K562 (cell line): ENCODE measurements around the gene LMBR1. TPM values are rescaled to one million over a fixed set of nuclear protein-coding genes. Genes with fewer than 3 reads are reported as not detected.

ENCODE experiments used
- CBX2 ChIP-seq: fragments of 200-600 bp; sonication (generic); IDR thresholded peaks from one replicate; pipeline ENCODE4 v1.6.1; 2012; ENCODE audit warnings: mild to moderate bottlenecking, low read length, inconsistent platforms; ENCODE audit not compliant: insufficient read depth, poor library complexity, severe bottlenecking
- EP300 ChIP-seq: IDR thresholded peaks from 2 replicates; pipeline ENCODE4 v1.6.1; 2012; ENCODE audit warnings: low read length, improper control_type of control experiment
- GATAD2A ChIP-seq: fragments of 450-650 bp; IDR thresholded peaks from 2 replicates; pipeline ENCODE4 v1.6.1; 2017
- JUND ChIP-seq, 2 experiments: IDR thresholded peaks; 2 replicates in 1 of 2; 3 replicates in 1 of 2; pipeline ENCODE4 v1.6.1; 2011; ENCODE audit warnings: borderline replicate concordance in 2 of 2, low read depth in 2 of 2, low read length in 2 of 2, improper control_type of control experiment in 1 of 2, missing biosample characterization in 1 of 2, missing genetic modification characterization in 1 of 2, missing genetic modification reagents in 1 of 2
- KDM1A ChIP-seq, 2 experiments: fragments of 450-650 bp; IDR thresholded peaks; 2 replicates each; pipeline ENCODE4 v1.6.1; 2016; ENCODE audit warnings: mild to moderate bottlenecking in 2 of 2
- KLF1 ChIP-seq: fragments of 450-650 bp; IDR thresholded peaks from 2 replicates; pipeline ENCODE4 v1.6.1; 2016; ENCODE audit warnings: missing genetic modification characterization, missing compliant biosample characterization
- MAFG ChIP-seq: fragments of 450-650 bp; conservative IDR thresholded peaks from 2 replicates; pipeline ENCODE4 v1.6.1; 2016; ENCODE audit warnings: missing genetic modification characterization, missing compliant biosample characterization
- MEF2D ChIP-seq: conservative IDR thresholded peaks from 2 replicates; pipeline ENCODE4 v1.6.1; 2016; ENCODE audit warnings: low read depth, missing genetic modification characterization, missing compliant biosample characterization
- NCOA2 ChIP-seq, 2 experiments: fragments of 450-650 bp; IDR thresholded peaks; 2 replicates each; pipeline ENCODE4 v1.6.1; 2018; ENCODE audit warnings: mild to moderate bottlenecking in 2 of 2, moderate library complexity in 1 of 2; ENCODE audit not compliant: partially characterized antibody in 2 of 2
- PTRF ChIP-seq: fragments of 450-650 bp; IDR thresholded peaks from 2 replicates; pipeline ENCODE4 v1.6.1; 2016; ENCODE audit warnings: mild to moderate bottlenecking, missing genetic modification characterization, missing compliant biosample characterization
- SREBF2 ChIP-seq: sonication (generic); formaldehyde crosslinking; IDR thresholded peaks from 2 replicates; pipeline ENCODE4 v1.4.0; 2020; ENCODE audit warnings: mild to moderate bottlenecking, missing genetic modification reagents
- TAF7 ChIP-seq: fragments of 450-650 bp; IDR thresholded peaks from 2 replicates; pipeline ENCODE4 v1.6.1; 2016; ENCODE audit warnings: missing genetic modification characterization, missing compliant biosample characterization
- TCF3 ChIP-seq: sonication (generic); formaldehyde crosslinking; IDR thresholded peaks from 2 replicates; pipeline ENCODE4 v1.4.0; 2020; ENCODE audit warnings: mild to moderate bottlenecking, missing genetic modification reagents
- ZNF274 ChIP-seq: IDR thresholded peaks from 2 replicates; pipeline ENCODE4 v1.6.1; 2011; ENCODE audit warnings: low read depth, mild to moderate bottlenecking, low read length, moderate library complexity, borderline replicate concordance
- polyA plus RNA-seq, 8 experiments: library from polyadenylated mRNA; depleted of rRNA in 4 of 8; stranded (reverse) in 5 of 8; unstranded in 3 of 8; fragments of >200 nt; fragmentation: Nextera tagmentation in 2 of 8; fragmentation: Illumina TruSeq in 1 of 8; extraction: Ambion mirVana in 2 of 8; extraction: Trizol in 1 of 8; gene quantifications; 2 replicates each; pipeline versions ENCODE4 v1.2.1 to v1.2.3, GENCODE V29; 2011 to 2014; ENCODE audit warnings: inconsistent platforms in 1 of 8, missing spikeins in 1 of 8
- total RNA-seq, 7 experiments: library from RNA; depleted of rRNA in 6 of 7; stranded (reverse); fragments of >200 nt in 6 of 7; fragmentation: Illumina TruSeq in 2 of 7; extraction: Trizol in 2 of 7; gene quantifications; 2 replicates each; pipeline versions ENCODE4 v1.2.1 to v1.2.3, GENCODE V29; 2011 to 2021; ENCODE audit warnings: low replicate concordance in 1 of 7
- TF ChIP-seq, protein P1 (sequence below): fragments of 450-650 bp; formaldehyde crosslinking; IDR thresholded peaks from 2 replicates; pipeline ENCODE4 v1.4.0; 2020; ENCODE audit warnings: mild to moderate bottlenecking, moderate library complexity
- TF ChIP-seq, protein P2 (sequence below): fragments of 450-650 bp; conservative IDR thresholded peaks from 2 replicates; pipeline ENCODE4 v1.6.1; 2016; ENCODE audit warnings: missing genetic modification characterization, low read depth, mild to moderate bottlenecking, missing compliant biosample characterization, moderate library complexity
- TF ChIP-seq, protein P3 (sequence below): sonication (generic); IDR thresholded peaks from 2 replicates; pipeline ENCODE4 v1.6.1; 2016
- TF ChIP-seq, protein P4 (sequence below): fragments of 150-350 bp; conservative IDR thresholded peaks from 2 replicates; pipeline ENCODE4 v1.6.1; 2014; ENCODE audit warnings: low read length
- TF ChIP-seq, protein P5 (sequence below): fragments of 450-650 bp; formaldehyde crosslinking; conservative IDR thresholded peaks from 2 replicates; pipeline ENCODE4 v1.4.0; 2022; ENCODE audit warnings: mild to moderate bottlenecking, missing genetic modification characterization
- TF ChIP-seq, protein P6 (sequence below): fragments of 450-650 bp; IDR thresholded peaks from one replicate; pipeline ENCODE4 v1.6.1; 2018; ENCODE audit warnings: mild to moderate bottlenecking, moderate library complexity; ENCODE audit not compliant: partially characterized antibody

Gene LMBR1
- total and polyA plus RNA-seq, 9 of the 15 experiments (the other 6 are each of a cell fraction or from before 2014, with no cell fraction given) = 7.7 to 90.0 (median 59.9) TPM

DNA sequence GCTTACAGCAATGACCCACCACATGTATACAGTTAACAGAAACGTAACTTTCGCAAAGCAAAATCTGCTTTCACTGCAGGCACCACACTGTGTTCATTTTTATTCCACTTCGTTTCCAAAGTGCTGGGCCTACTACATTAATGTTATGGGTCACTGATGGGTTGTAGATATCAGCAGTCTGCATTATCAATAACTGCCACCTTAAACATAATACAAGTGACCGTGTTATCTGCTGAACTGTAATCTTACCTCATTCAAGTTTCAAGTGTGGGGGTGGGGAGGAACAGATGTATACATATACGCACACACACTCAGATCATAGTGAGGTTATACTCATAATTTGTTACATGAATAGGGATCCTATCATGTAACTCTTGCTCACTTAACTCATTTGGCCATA is 231.3 kb downstream of the LMBR1 start (continued):
- TF ChIP-seq TAF7 (tag) (no peak), GATAD2A (no peak), EP300 (peak; percentile 61; the same call in 1 of the 2 replicates), TCF3 (peak; percentile 61), PTRF (tag) (no peak), CBX2 (no peak), MAFG (no peak), KLF1 (tag) (no peak), JUND (IDR thresholded peaks at IDR 0.05; ENCODE audit: borderline replicate concordance, low read depth, low read length) (0 out of 2 replicates have a peak, but pooled peaks have one; percentile 32), JUND (tag; IDR thresholded peaks at IDR 0.05; ENCODE audit: borderline replicate concordance, low read depth, low read length) (peak; percentile 13; the same call in 1 of the 3 replicates), MEF2D (tag) (no peak), ZNF274 (no peak), KDM1A (IDR thresholded peaks at IDR 0.05) (peak; percentile 10 to 20; a peak in 1 of 4 replicates), SREBF2 (CRISPR knock-in tag) (no peak), NCOA2 (IDR thresholded peaks at IDR 0.05; ENCODE audit: partially characterized antibody in 2 of 2) (no peak)
- TF ChIP-seq, protein P1, sequence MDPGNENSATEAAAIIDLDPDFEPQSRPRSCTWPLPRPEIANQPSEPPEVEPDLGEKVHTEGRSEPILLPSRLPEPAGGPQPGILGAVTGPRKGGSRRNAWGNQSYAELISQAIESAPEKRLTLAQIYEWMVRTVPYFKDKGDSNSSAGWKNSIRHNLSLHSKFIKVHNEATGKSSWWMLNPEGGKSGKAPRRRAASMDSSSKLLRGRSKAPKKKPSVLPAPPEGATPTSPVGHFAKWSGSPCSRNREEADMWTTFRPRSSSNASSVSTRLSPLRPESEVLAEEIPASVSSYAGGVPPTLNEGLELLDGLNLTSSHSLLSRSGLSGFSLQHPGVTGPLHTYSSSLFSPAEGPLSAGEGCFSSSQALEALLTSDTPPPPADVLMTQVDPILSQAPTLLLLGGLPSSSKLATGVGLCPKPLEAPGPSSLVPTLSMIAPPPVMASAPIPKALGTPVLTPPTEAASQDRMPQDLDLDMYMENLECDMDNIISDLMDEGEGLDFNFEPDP (CRISPR knock-in tag) = no peak
- TF ChIP-seq, protein P2, sequence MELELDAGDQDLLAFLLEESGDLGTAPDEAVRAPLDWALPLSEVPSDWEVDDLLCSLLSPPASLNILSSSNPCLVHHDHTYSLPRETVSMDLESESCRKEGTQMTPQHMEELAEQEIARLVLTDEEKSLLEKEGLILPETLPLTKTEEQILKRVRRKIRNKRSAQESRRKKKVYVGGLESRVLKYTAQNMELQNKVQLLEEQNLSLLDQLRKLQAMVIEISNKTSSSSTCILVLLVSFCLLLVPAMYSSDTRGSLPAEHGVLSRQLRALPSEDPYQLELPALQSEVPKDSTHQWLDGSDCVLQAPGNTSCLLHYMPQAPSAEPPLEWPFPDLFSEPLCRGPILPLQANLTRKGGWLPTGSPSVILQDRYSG (tag) = no peak
- TF ChIP-seq, protein P3, sequence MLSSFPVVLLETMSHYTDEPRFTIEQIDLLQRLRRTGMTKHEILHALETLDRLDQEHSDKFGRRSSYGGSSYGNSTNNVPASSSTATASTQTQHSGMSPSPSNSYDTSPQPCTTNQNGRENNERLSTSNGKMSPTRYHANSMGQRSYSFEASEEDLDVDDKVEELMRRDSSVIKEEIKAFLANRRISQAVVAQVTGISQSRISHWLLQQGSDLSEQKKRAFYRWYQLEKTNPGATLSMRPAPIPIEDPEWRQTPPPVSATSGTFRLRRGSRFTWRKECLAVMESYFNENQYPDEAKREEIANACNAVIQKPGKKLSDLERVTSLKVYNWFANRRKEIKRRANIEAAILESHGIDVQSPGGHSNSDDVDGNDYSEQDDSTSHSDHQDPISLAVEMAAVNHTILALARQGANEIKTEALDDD = no peak
- TF ChIP-seq, protein P4, sequence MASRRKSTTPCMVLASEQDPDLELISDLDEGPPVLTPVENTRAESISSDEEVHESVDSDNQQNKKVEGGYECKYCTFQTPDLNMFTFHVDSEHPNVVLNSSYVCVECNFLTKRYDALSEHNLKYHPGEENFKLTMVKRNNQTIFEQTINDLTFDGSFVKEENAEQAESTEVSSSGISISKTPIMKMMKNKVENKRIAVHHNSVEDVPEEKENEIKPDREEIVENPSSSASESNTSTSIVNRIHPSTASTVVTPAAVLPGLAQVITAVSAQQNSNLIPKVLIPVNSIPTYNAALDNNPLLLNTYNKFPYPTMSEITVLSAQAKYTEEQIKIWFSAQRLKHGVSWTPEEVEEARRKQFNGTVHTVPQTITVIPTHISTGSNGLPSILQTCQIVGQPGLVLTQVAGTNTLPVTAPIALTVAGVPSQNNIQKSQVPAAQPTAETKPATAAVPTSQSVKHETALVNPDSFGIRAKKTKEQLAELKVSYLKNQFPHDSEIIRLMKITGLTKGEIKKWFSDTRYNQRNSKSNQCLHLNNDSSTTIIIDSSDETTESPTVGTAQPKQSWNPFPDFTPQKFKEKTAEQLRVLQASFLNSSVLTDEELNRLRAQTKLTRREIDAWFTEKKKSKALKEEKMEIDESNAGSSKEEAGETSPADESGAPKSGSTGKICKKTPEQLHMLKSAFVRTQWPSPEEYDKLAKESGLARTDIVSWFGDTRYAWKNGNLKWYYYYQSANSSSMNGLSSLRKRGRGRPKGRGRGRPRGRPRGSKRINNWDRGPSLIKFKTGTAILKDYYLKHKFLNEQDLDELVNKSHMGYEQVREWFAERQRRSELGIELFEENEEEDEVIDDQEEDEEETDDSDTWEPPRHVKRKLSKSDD = no peak
- TF ChIP-seq, protein P5, sequence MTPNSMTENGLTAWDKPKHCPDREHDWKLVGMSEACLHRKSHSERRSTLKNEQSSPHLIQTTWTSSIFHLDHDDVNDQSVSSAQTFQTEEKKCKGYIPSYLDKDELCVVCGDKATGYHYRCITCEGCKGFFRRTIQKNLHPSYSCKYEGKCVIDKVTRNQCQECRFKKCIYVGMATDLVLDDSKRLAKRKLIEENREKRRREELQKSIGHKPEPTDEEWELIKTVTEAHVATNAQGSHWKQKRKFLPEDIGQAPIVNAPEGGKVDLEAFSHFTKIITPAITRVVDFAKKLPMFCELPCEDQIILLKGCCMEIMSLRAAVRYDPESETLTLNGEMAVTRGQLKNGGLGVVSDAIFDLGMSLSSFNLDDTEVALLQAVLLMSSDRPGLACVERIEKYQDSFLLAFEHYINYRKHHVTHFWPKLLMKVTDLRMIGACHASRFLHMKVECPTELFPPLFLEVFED (CRISPR knock-in tag) = no peak
- TF ChIP-seq, protein P6, sequence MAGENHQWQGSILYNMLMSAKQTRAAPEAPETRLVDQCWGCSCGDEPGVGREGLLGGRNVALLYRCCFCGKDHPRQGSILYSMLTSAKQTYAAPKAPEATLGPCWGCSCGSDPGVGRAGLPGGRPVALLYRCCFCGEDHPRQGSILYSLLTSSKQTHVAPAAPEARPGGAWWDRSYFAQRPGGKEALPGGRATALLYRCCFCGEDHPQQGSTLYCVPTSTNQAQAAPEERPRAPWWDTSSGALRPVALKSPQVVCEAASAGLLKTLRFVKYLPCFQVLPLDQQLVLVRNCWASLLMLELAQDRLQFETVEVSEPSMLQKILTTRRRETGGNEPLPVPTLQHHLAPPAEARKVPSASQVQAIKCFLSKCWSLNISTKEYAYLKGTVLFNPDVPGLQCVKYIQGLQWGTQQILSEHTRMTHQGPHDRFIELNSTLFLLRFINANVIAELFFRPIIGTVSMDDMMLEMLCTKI = no peak
